Measurements from ENCODE around the gene TMEM243.

GRCh38 chr7:87151729-87152111 is 67.8 kb downstream of the TMEM243 start:
- TF ChIP-seq POLR2A (IDR thresholded peaks at IDR 0.05) (no peak), CTCF (IDR thresholded peaks at IDR 0.05) (no peak)

Measured in stomach (tissue), 4 donors.